ENCODE data around the gene CAMK1.

- no peak for TF ChIP-seq CTCF (IDR thresholded peaks at IDR 0.05 in 8 of 11, conservative IDR thresholded peaks at IDR 0.05 in 3 of 11)
- no peak for TF ChIP-seq POLR2AphosphoS5 (IDR thresholded peaks at IDR 0.05)
These were observed 21.7 kb downstream of the CAMK1 start for GRCh38 chr3:9748031-9748430.
